ENCODE measurements around the gene RPL10. TPM values are rescaled to one million over a fixed set of nuclear protein-coding genes. Genes with fewer than 3 reads are reported as not detected.

RPL10 gene
- total RNA-seq, 2 donors from 2014 or later = 2,221 to 4,479 TPM

GRCh38 chrX:154430916-154431315 is 32.7 kb downstream of the RPL10 start:
- TF ChIP-seq CTCF (IDR thresholded peaks at IDR 0.05) = no peak
- DNase-seq (ENCODE audit: low spot score) = no peak

GRCh38 chrX:154431341-154431740 is 33.2 kb downstream of the RPL10 start:
- Histone ChIP-seq H3K9me3 (no peaks in the 10 kb centered on the region), H3K36me3 (no peaks in the 10 kb centered on the region), H3K4me1 (ENCODE audit: control insufficient read depth in 1 of 2, low read depth in 2 of 2) (peaks cover 5 to 27% of the 10 kb centered on the region in 2 donors), H3K27ac (peak overlapping the region in 1 of 2 donors; percentile 30), H3K4me3 (no peak overlapping the region), H3K27me3 (replicated peaks; ENCODE audit: insufficient read depth) (no peaks in the 10 kb centered on the region)
- no peak for TF ChIP-seq CTCF (IDR thresholded peaks at IDR 0.05)
- no peak for ATAC-seq (ENCODE audit: insufficient number of reproducible peaks, low FRiP score, low read depth)
- no peak for DNase-seq (ENCODE audit: low spot score)

More at GRCh38 chrX:154430916-154431315, 32.7 kb downstream of the RPL10 start:
- Histone ChIP-seq H3K9me3 (no peaks in the 10 kb centered on the region), H3K27me3 (replicated peaks; ENCODE audit: insufficient read depth) (no peaks in the 10 kb centered on the region), H3K27ac (peak overlapping the region in 1 of 2 donors; percentile 30), H3K36me3 (no peaks in the 10 kb centered on the region), H3K4me3 (no peak overlapping the region), H3K4me1 (ENCODE audit: control insufficient read depth in 1 of 2, low read depth in 2 of 2) (peaks cover 5 to 27% of the 10 kb centered on the region in 2 donors)
- ATAC-seq (ENCODE audit: insufficient number of reproducible peaks, low FRiP score, low read depth) = no peak

- ATAC-seq (ENCODE audit: insufficient number of reproducible peaks, low FRiP score, low read depth) = no peak
- H3K36me3 ChIP-seq = no peaks in the 10 kb centered on the region
- no peak for TF ChIP-seq CTCF (IDR thresholded peaks at IDR 0.05)
- peaks cover 5 to 21% of the 10 kb centered on the region in 2 donors for H3K4me1 ChIP-seq (ENCODE audit: control insufficient read depth in 1 of 2, low read depth in 2 of 2)
- no peak overlapping the region for H3K27ac ChIP-seq
- H3K27me3 ChIP-seq (replicated peaks; ENCODE audit: insufficient read depth) = no peaks in the 10 kb centered on the region
- no peaks in the 10 kb centered on the region for H3K9me3 ChIP-seq
- no peak for DNase-seq (ENCODE audit: low spot score)
- H3K4me3 ChIP-seq = no peak overlapping the region
Observed at GRCh38 chrX:154432210-154432609, 34.0 kb downstream of the RPL10 start.

- H3K27me3 ChIP-seq (replicated peaks; ENCODE audit: insufficient read depth) = no peaks in the 10 kb centered on the region
- H3K27ac ChIP-seq = no peak overlapping the region
- DNase-seq (ENCODE audit: low spot score) (no peak), ATAC-seq (ENCODE audit: insufficient number of reproducible peaks, low FRiP score, low read depth) (no peak)
- no peak for TF ChIP-seq CTCF (IDR thresholded peaks at IDR 0.05)
- H3K36me3 ChIP-seq = no peaks in the 10 kb centered on the region
- peaks cover 5 to 18% of the 10 kb centered on the region in 2 donors for H3K4me1 ChIP-seq (ENCODE audit: control insufficient read depth in 1 of 2, low read depth in 2 of 2)
- no peaks in the 10 kb centered on the region for H3K9me3 ChIP-seq
- H3K4me3 ChIP-seq = no peak overlapping the region
Observed at GRCh38 chrX:154433605-154434004, 35.4 kb downstream of the RPL10 start.

- no peak for TF ChIP-seq CTCF (IDR thresholded peaks at IDR 0.05)
- H3K4me3 ChIP-seq = no peak overlapping the region
- no peak overlapping the region for H3K27ac ChIP-seq
- no peaks in the 10 kb centered on the region for H3K9me3 ChIP-seq
- ATAC-seq (ENCODE audit: insufficient number of reproducible peaks, low FRiP score, low read depth) = no peak
- DNase-seq (ENCODE audit: low spot score) = no peak
- peaks cover 3 to 20% of the 10 kb centered on the region in 2 donors for H3K4me1 ChIP-seq (ENCODE audit: control insufficient read depth in 1 of 2, low read depth in 2 of 2)
- no peaks in the 10 kb centered on the region for H3K27me3 ChIP-seq (replicated peaks; ENCODE audit: insufficient read depth)
- H3K36me3 ChIP-seq = no peaks in the 10 kb centered on the region
Observed at GRCh38 chrX:154434394-154435168, 36.4 kb downstream of the RPL10 start.
